H1 (cell line): ENCODE results near the gene GAS6. TPM values are rescaled to one million over a fixed set of nuclear protein-coding genes. Genes with fewer than 3 reads are reported as not detected.

ENCODE experiments used
- CTCF ChIA-PET: fragments of 300-600 bp; sonication (Branson Sonifier 250); formaldehyde crosslinking; loops from one replicate; lab custom pipeline; 2021; ENCODE audit not compliant: partially characterized antibody; lab: Charles Lee
- POLR2A ChIA-PET: fragments of 300-600 bp; sonication (Branson Sonifier 250); formaldehyde crosslinking; loops from one replicate; lab custom pipeline; 2021; ENCODE audit warnings: inconsistent platforms; ENCODE audit not compliant: partially characterized antibody; lab: Charles Lee
- DNase-seq, 2 experiments: peaks; one replicate each; pipeline versions ENCODE4 v3.0.0 to v3.0.0-alpha.2; 2010 to 2022; ENCODE audit warnings: low spot score in 2 of 2, low read depth in 1 of 2, mixed read lengths in 1 of 2
- FAIRE-seq: peaks from 2 replicates; lab custom pipeline; 2011; peaks lifted over from hg19 to GRCh38; lab: Jason Lieb, UNC
- H2AFZ ChIP-seq: 2 replicates; pipeline ENCODE4 v1.8.1; 2012; ENCODE audit warnings: low read length, inconsistent platforms
- H2AK5ac ChIP-seq: 2 replicates; pipeline ENCODE4 v1.6.1; 2013; ENCODE audit warnings: low read depth, low read length
- H2BK120ac ChIP-seq: replicated peaks from 2 replicates; pipeline ENCODE3; 2013; ENCODE audit warnings: low read depth, low read length, inconsistent platforms
- H2BK12ac ChIP-seq: 2 replicates; pipeline ENCODE4 v1.6.1; 2013; ENCODE audit warnings: low read depth, low read length
- H2BK15ac ChIP-seq: 2 replicates; pipeline ENCODE4 v1.6.1; 2013; ENCODE audit warnings: low read length
- H2BK20ac ChIP-seq: 2 replicates; pipeline ENCODE4 v1.6.1; 2013; ENCODE audit warnings: low read length
- H2BK5ac ChIP-seq: 2 replicates; pipeline ENCODE4 v1.6.1; 2013; ENCODE audit warnings: low read depth, low read length
- H3K14ac ChIP-seq: 2 replicates; pipeline ENCODE4 v1.6.1; 2013; ENCODE audit warnings: inconsistent platforms; ENCODE audit not compliant: insufficient read length
- H3K18ac ChIP-seq: 2 replicates; pipeline ENCODE4 v1.6.1; 2013; ENCODE audit warnings: low read length; ENCODE audit errors: extremely low read depth
- H3K23ac ChIP-seq: 2 replicates; pipeline ENCODE4 v1.6.1; 2013; ENCODE audit warnings: inconsistent platforms; ENCODE audit not compliant: insufficient read length
- H3K23me2 ChIP-seq: 2 replicates; pipeline ENCODE4 v1.6.1; 2013; ENCODE audit warnings: low read depth, low read length
- H3K27ac ChIP-seq: 2 replicates; pipeline ENCODE4 v1.6.1; 2011; ENCODE audit warnings: low read depth, low read length, inconsistent platforms
- H3K27me3 ChIP-seq, 4 experiments: replicated peaks in 1 of 4; 1 replicate in 1 of 4; 2 replicates in 3 of 4; pipeline versions ENCODE4 v1.6.1 to v1.8.1; 2011 to 2013; ENCODE audit warnings: low read length in 3 of 4, mild to moderate bottlenecking in 3 of 4, inconsistent platforms in 2 of 4, mixed read lengths in 2 of 4, moderate library complexity in 1 of 4; ENCODE audit not compliant: control insufficient read depth in 3 of 4, insufficient read depth in 3 of 4; ENCODE audit errors: extremely low read depth in 1 of 4
- H3K36me3 ChIP-seq, 4 experiments: 2 replicates each; pipeline versions ENCODE4 v1.6.1 to v1.8.1; 2011 to 2013; ENCODE audit warnings: mild to moderate bottlenecking in 4 of 4, low read length in 3 of 4, moderate library complexity in 2 of 4, control low read depth in 1 of 4, inconsistent platforms in 1 of 4; ENCODE audit not compliant: insufficient read depth in 4 of 4, control insufficient read depth in 2 of 4
- H3K4ac ChIP-seq: replicated peaks from 2 replicates; pipeline ENCODE3; 2013; ENCODE audit warnings: low read length, low read depth, mixed read lengths, inconsistent platforms; ENCODE audit not compliant: insufficient read length
- H3K4me1 ChIP-seq, 4 experiments: replicated peaks in 1 of 4; 1 replicate in 1 of 4; 2 replicates in 3 of 4; pipeline versions ENCODE4 v1.6.1 to v1.8.1; 2011 to 2013; ENCODE audit warnings: low read length in 3 of 4, inconsistent platforms in 2 of 4, mixed read lengths in 1 of 4; ENCODE audit not compliant: insufficient read depth in 4 of 4, control insufficient read depth in 3 of 4
- H3K4me2 ChIP-seq, 2 experiments: 2 replicates each; pipeline versions ENCODE4 v1.6.1 to v1.8.1; 2011 to 2013; ENCODE audit warnings: low read depth in 2 of 2, low read length in 2 of 2, control low read depth in 1 of 2, inconsistent platforms in 1 of 2, mild to moderate bottlenecking in 1 of 2; ENCODE audit not compliant: insufficient read depth in 1 of 2
- H3K4me3 ChIP-seq, 4 experiments: fragments of 200-600, 300-600 bp in 1 of 4; sonication (generic), shearing (Covaris generic), sonication (Bioruptor Twin) in 1 of 4; 2 replicates each; pipeline versions ENCODE4 v1.5.1 to v1.8.1; 2011 to 2016; ENCODE audit warnings: low read length in 4 of 4, low read depth in 3 of 4, control low read depth in 2 of 4, inconsistent platforms in 2 of 4, mild to moderate bottlenecking in 2 of 4, mixed read lengths in 1 of 4, moderate library complexity in 1 of 4; ENCODE audit not compliant: insufficient read depth in 2 of 4; ENCODE audit errors: extremely low read depth in 1 of 4
- H3K56ac ChIP-seq: replicated peaks from 2 replicates; pipeline ENCODE3; 2013; ENCODE audit warnings: low read depth, mild to moderate bottlenecking, mixed read lengths, low read length, inconsistent platforms; ENCODE audit not compliant: insufficient read length
- H3K79me1 ChIP-seq: 2 replicates; pipeline ENCODE4 v1.6.1; 2013; ENCODE audit warnings: low read depth, low read length, control low read depth
- H3K79me2 ChIP-seq, 2 experiments: 2 replicates each; pipeline versions ENCODE4 v1.6.1 to v1.8.1; 2012 to 2013; ENCODE audit warnings: low read length in 2 of 2, mild to moderate bottlenecking in 2 of 2, inconsistent platforms in 1 of 2; ENCODE audit not compliant: insufficient read depth in 2 of 2, control insufficient read depth in 1 of 2
- H3K9ac ChIP-seq, 4 experiments: replicated peaks in 1 of 4; 1 replicate in 1 of 4; 2 replicates in 3 of 4; pipeline versions ENCODE4 v1.6.1 to v1.8.1; 2011 to 2013; ENCODE audit warnings: low read depth in 3 of 4, low read length in 3 of 4, control low read depth in 2 of 4, mild to moderate bottlenecking in 2 of 4, moderate library complexity in 2 of 4, inconsistent platforms in 1 of 4; ENCODE audit errors: extremely low read depth in 1 of 4
- H3K9me3 ChIP-seq, 2 experiments: 2 replicates each; pipeline versions ENCODE4 v1.6.1 to v1.8.1; 2012 to 2013; ENCODE audit warnings: mild to moderate bottlenecking in 2 of 2, moderate library complexity in 2 of 2, control low read depth in 1 of 2, inconsistent platforms in 1 of 2, low read depth in 1 of 2, low read length in 1 of 2, mixed read lengths in 1 of 2; ENCODE audit not compliant: insufficient read depth in 2 of 2
- H4K20me1 ChIP-seq, 2 experiments: replicated peaks in 1 of 2; 2 replicates each; pipeline versions ENCODE3 to v1.8.1; 2011 to 2013; ENCODE audit warnings: inconsistent platforms in 2 of 2, low read length in 2 of 2, mild to moderate bottlenecking in 1 of 2; ENCODE audit not compliant: insufficient read depth in 2 of 2, control insufficient read depth in 1 of 2
- H4K5ac ChIP-seq: 2 replicates; pipeline ENCODE4 v1.6.1; 2013; ENCODE audit warnings: low read length, low read depth, mixed read lengths, inconsistent platforms; ENCODE audit not compliant: insufficient read length
- H4K8ac ChIP-seq: 2 replicates; pipeline ENCODE4 v1.8.0; 2013; ENCODE audit warnings: mild to moderate bottlenecking, moderate library complexity, low read length, inconsistent platforms; ENCODE audit not compliant: insufficient read depth; ENCODE audit errors: extremely low read depth
- H4K91ac ChIP-seq: replicated peaks from 2 replicates; pipeline ENCODE3; 2013; ENCODE audit warnings: low read length, mixed read lengths, inconsistent platforms; ENCODE audit not compliant: insufficient read length
- BACH1 ChIP-seq: IDR thresholded peaks from 2 replicates; pipeline ENCODE4 v1.6.1; 2012; ENCODE audit warnings: low read length, improper control_type of control experiment
- MAFK ChIP-seq: IDR thresholded peaks from 2 replicates; pipeline ENCODE4 v1.6.1; 2012; ENCODE audit warnings: low read depth, mild to moderate bottlenecking, improper control_type of control experiment, low read length
- WGBS, 2 experiments: shearing (Covaris generic) in 1 of 2; methylation state at CpG; one replicate each; pipeline versions ENCODE4 v1.1.6 to v1.1.7; 2013 to 2015; ENCODE audit warnings: low lambda C conversion rate in 2 of 2, mixed read lengths in 2 of 2, inconsistent platforms in 1 of 2, low coverage in 1 of 2, missing lambda C conversion rate in 1 of 2; ENCODE audit not compliant: insufficient replicate concordance in 2 of 2, insufficient coverage in 1 of 2, insufficient read length in 1 of 2; ENCODE audit errors: extremely low coverage in 1 of 2, missing lambda C conversion rate in 1 of 2; 5-methylcytosine and 5-hydroxymethylcytosine counted together
- polyA plus RNA-seq, 7 experiments: library from polyadenylated mRNA; depleted of rRNA in 3 of 7; stranded (reverse) in 5 of 7; unstranded in 2 of 7; fragments of >200 nt in 5 of 7; fragments of 200-250 nt in 2 of 7; gene quantifications; 1 replicate in 5 of 7; 2 replicates in 1 of 7; 4 replicates in 1 of 7; pipeline versions ENCODE4 v1.2.1 to v1.2.3, GENCODE V29; 2011 to 2013; ENCODE audit warnings: missing spikeins in 2 of 7, mixed read lengths in 2 of 7
- total RNA-seq: library from RNA; stranded (reverse); fragmentation: NEBNext Ultra II Directional; extraction: Animal tissue kit (Norgen Biotek cat#: 25700); gene quantifications from 2 replicates; pipeline ENCODE4 v1.2.1, GENCODE V29; 2021
- TF ChIP-seq, protein P1 (sequence below): IDR thresholded peaks from 2 replicates; pipeline ENCODE4 v1.6.1; 2012; ENCODE audit warnings: low read length, inconsistent platforms

The GAS6 gene
- total and polyA plus RNA-seq, 2 of the 8 experiments (the other 6 are each of a cell fraction or from before 2014, with no cell fraction given) = 18.6 to 31.0 TPM

DNA sequence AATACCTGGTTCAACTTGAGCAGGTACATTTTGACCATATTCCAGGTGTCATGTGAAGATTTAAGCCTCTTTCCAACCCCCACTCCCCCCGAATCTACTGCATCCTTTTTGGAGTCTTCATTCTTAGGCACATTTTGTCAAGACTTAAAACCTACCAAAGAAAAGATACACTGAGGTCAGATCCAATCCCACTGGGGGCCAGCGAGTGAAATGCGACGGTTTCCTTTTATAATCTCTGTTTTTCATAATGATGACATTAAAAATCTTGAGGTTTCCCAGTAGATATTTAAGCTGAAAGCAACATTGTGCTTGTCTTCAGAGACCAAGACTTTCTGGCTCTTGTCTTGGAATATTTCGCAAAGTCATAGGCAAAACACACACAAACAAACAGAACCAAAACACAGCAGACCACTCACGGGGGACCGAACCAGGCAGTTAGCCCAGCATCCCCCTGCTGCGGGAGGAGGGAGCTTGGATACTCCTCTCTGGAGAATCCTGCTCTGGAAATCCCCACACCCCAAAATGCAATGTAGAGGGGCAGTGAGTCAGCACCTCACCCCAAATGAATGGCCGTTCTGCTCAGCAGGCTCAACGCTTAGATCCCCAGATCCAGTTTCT, 506 bp upstream of the GAS6 start:
- no peaks in the 10 kb centered on the region for H3K9me3 ChIP-seq
- no peak overlapping the region for H4K5ac ChIP-seq
- no peak overlapping the region for H2BK20ac ChIP-seq
- peaks cover 2 to 3% of the 10 kb centered on the region in 2 experiments; a peak in 3 of 4 replicates for H3K79me2 ChIP-seq
- no peak overlapping the region for H3K14ac ChIP-seq
- no peak overlapping the region for H2BK120ac ChIP-seq
- H2BK12ac ChIP-seq = no peak overlapping the region
- CTCF ChIA-PET = interaction anchor here (1.2 kb wide), 1 partner anchor 41 kb away, joined by 4 read pairs; no protein-coding TSS in a partner anchor
- no peak for FAIRE-seq
- peak overlapping the region; percentile 52 for H3K56ac ChIP-seq
- 55% methylated on average over 10 of the region's 10 CpGs; no CpG with 5 or more reads in 1 of the 2 experiments for WGBS, 2 experiments
- peak overlapping the region in 2 of 4 experiments; percentile 21 to 47; a peak in 3 of 7 replicates for H3K9ac ChIP-seq
- peak overlapping the region; percentile 41 to 75 (median 48) for H3K4me3 ChIP-seq
- H3K79me1 ChIP-seq = no peaks in the 10 kb centered on the region; the same call in 1 of the 2 replicates
- H2AK5ac ChIP-seq = no peak overlapping the region
- H3K27me3 ChIP-seq = peaks cover 0 to 27% (median 18%) of the 10 kb centered on the region in 4 experiments; a peak in 6 of 7 replicates
- TF ChIP-seq, protein P1, sequence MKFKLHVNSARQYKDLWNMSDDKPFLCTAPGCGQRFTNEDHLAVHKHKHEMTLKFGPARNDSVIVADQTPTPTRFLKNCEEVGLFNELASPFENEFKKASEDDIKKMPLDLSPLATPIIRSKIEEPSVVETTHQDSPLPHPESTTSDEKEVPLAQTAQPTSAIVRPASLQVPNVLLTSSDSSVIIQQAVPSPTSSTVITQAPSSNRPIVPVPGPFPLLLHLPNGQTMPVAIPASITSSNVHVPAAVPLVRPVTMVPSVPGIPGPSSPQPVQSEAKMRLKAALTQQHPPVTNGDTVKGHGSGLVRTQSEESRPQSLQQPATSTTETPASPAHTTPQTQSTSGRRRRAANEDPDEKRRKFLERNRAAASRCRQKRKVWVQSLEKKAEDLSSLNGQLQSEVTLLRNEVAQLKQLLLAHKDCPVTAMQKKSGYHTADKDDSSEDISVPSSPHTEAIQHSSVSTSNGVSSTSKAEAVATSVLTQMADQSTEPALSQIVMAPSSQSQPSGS = no peak
- TF ChIP-seq BACH1 (no peak), MAFK (peak; percentile 44; the same call in 1 of the 2 replicates)
- TF ChIP-seq, all 59 proteins: peak for 1
- H3K4ac ChIP-seq = no peak overlapping the region
- no peak overlapping the region for H3K23ac ChIP-seq
- H4K20me1 ChIP-seq = peaks cover 0 to 1% of the 10 kb centered on the region in 2 experiments
- no peak overlapping the region for H3K27ac ChIP-seq
- peak overlapping the region; percentile 96; the same call in 1 of the 2 replicates for H2AFZ ChIP-seq
- DNase-seq = no peak
- POLR2A ChIA-PET = interaction anchor here (0.7 kb wide), 1 partner anchor 14 kb away, joined by 3 read pairs; no protein-coding TSS in a partner anchor
- peaks cover 3% of the 10 kb centered on the region; the same call in 1 of the 2 replicates for H3K23me2 ChIP-seq
- peaks cover 14 to 40% (median 30%) of the 10 kb centered on the region in 4 experiments for H3K4me1 ChIP-seq
- H3K36me3 ChIP-seq = no peaks in the 10 kb centered on the region; a peak in 1 of 8 replicates
- H4K91ac ChIP-seq = no peak overlapping the region
- H2BK5ac ChIP-seq = no peak overlapping the region
- no peak overlapping the region; the same call in 1 of the 2 replicates for H4K8ac ChIP-seq
- H3K18ac ChIP-seq = peak overlapping the region; percentile 62
- peak overlapping the region; percentile 62 to 91 for H3K4me2 ChIP-seq
- H2BK15ac ChIP-seq = no peak overlapping the region
